Common myeloid progenitor, CD34-positive (primary cell): Measurements from ENCODE around the gene ELP6.
A peak's percentile ranks its signal among the peaks of the same experiment; 100 is the strongest.
"Not testable (repeated sequence)": the region's sequence is repeated elsewhere in the genome, so short reads cannot be mapped to it uniquely, and the experiment has no call there.

Experiments used
- CTCF ChIA-PET: fragments of 350-600 bp; sonication (Branson Sonifier 250); formaldehyde crosslinking; loops from one replicate; lab custom pipeline; 2021; ENCODE audit warnings: antibody characterized with exemption; lab: Charles Lee
- POLR2A ChIA-PET: fragments of 350-600 bp; sonication (Branson Sonifier 250); formaldehyde crosslinking; loops from one replicate; lab custom pipeline; 2021; ENCODE audit warnings: antibody characterized with exemption; lab: Charles Lee
- DNase-seq, 3 donors: peaks; one replicate each; pipeline versions ENCODE4 v3.0.0 to v3.0.0-alpha.2; 2013
- H3K27ac ChIP-seq, 2 experiments: 1 replicate in 1 of 2; 2 replicates in 1 of 2; pipeline ENCODE4 v1.7.0; 2013; ENCODE audit warnings: inconsistent platforms in 2 of 2, low read length in 2 of 2, mild to moderate bottlenecking in 2 of 2, low read depth in 1 of 2, moderate library complexity in 1 of 2; ENCODE audit not compliant: severe bottlenecking in 2 of 2, insufficient read depth in 1 of 2, poor library complexity in 1 of 2
- H3K27me3 ChIP-seq, 5 experiments: replicated peaks in 2 of 5; 1 replicate in 3 of 5; 2 replicates in 2 of 5; pipeline versions ENCODE4 v1.6.1 to v1.7.0; 2013; ENCODE audit warnings: low read length in 4 of 5, mild to moderate bottlenecking in 2 of 5, moderate library complexity in 2 of 5, inconsistent platforms in 1 of 5; ENCODE audit not compliant: insufficient read depth in 5 of 5, control insufficient read depth in 4 of 5
- H3K36me3 ChIP-seq, 4 experiments: 1 replicate in 2 of 4; 2 replicates in 2 of 4; pipeline versions ENCODE4 v1.6.1 to v1.7.0; 2013; ENCODE audit warnings: low read length in 3 of 4, control low read depth in 1 of 4, mild to moderate bottlenecking in 1 of 4; ENCODE audit not compliant: control insufficient read depth in 4 of 4, insufficient read depth in 4 of 4
- H3K4me1 ChIP-seq, 4 experiments: 1 replicate in 3 of 4; 2 replicates in 1 of 4; pipeline versions ENCODE4 v1.6.1 to v1.7.1; 2013; ENCODE audit warnings: low read length in 3 of 4, mild to moderate bottlenecking in 3 of 4, control low read depth in 1 of 4, inconsistent platforms in 1 of 4, moderate library complexity in 1 of 4; ENCODE audit not compliant: control insufficient read depth in 4 of 4, insufficient read depth in 4 of 4; ENCODE audit errors: control extremely low read depth in 1 of 4
- H3K4me3 ChIP-seq, 7 experiments: 1 replicate in 4 of 7; 2 replicates in 3 of 7; pipeline versions ENCODE4 v1.5.1 to v1.7.0; 2013; ENCODE audit warnings: mild to moderate bottlenecking in 7 of 7, low read length in 6 of 7, moderate library complexity in 6 of 7, inconsistent platforms in 2 of 7, low read depth in 2 of 7, control low read depth in 1 of 7; ENCODE audit not compliant: insufficient read depth in 4 of 7, control insufficient read depth in 1 of 7; ENCODE audit errors: extremely low read depth in 1 of 7
- H3K9me3 ChIP-seq, 5 experiments: 1 replicate in 4 of 5; 2 replicates in 1 of 5; pipeline versions ENCODE4 v1.6.1 to v1.7.1; 2013; ENCODE audit warnings: low read length in 4 of 5, mild to moderate bottlenecking in 2 of 5, inconsistent platforms in 1 of 5, low read depth in 1 of 5, moderate library complexity in 1 of 5; ENCODE audit not compliant: control insufficient read depth in 4 of 5, insufficient read depth in 2 of 5; ENCODE audit errors: control extremely low read depth in 1 of 5
- WGBS: methylation state at CpG from one replicate; pipeline ENCODE4 v1.1.5; 2013; ENCODE audit not compliant: insufficient coverage; 5-methylcytosine and 5-hydroxymethylcytosine counted together

ELP6 gene

GRCh38 chr3:47480267-47480666 lies 33.2 kb downstream of the ELP6 start:
- DNase-seq, H3K27me3 ChIP-seq, H3K9me3 ChIP-seq, POLR2A ChIA-PET, H3K36me3 ChIP-seq, H3K4me3 ChIP-seq, H3K27ac ChIP-seq: not testable (repeated sequence)
- peaks cover 0 to 12% (median 9%) of the 10 kb centered on the region in 4 experiments for H3K4me1 ChIP-seq
- WGBS, result 100% methylated on average over 6 of the region's 6 CpGs
- CTCF ChIA-PET, result interaction anchor here (1.0 to 7.5 kb wide), 5 partner anchors 8 to 59 kb away, joined by 3 to 63 read pairs (median 3); no protein-coding TSS in a partner anchor

- Histone ChIP-seq H3K27me3 (no peaks in the 10 kb centered on the region), H3K36me3 (no peaks in the 10 kb centered on the region), H3K4me3 (no peak overlapping the region), H3K27ac (no peak overlapping the region), H3K4me1 (peaks cover 0 to 13% (median 11%) of the 10 kb centered on the region in 4 experiments), H3K9me3 (no peaks in the 10 kb centered on the region)
- DNase-seq, result no peak
- POLR2A ChIA-PET, result no interaction called here
- 100% methylated on average over 1 of the region's 2 CpGs for WGBS
- CTCF ChIA-PET, result interaction anchor here (1.0 to 7.5 kb wide), 4 partner anchors 9 to 58 kb away, joined by 3 to 63 read pairs (median 3); no protein-coding TSS in a partner anchor
These were observed 33.7 kb downstream of the ELP6 start for GRCh38 chr3:47479826-47480160.

DNA sequence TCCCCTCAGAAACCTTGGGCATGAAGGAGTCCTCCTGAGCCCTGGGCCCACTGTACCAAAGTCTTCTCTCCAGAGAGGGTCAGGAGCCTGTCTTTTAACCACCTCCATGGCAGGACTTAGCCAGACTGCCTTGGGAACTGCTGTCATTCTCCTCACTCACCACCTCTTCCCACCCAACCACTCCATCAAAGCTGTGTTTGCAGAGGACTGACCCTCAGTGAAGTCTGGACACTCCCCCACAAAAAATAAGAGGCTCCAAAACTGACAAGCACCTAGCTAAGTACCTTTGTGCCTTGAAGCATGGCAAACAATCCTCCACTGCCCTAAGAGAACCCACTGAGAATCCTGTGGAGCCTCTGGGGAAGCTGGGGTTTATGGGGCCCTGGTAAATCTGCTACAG lies 35.5 kb downstream of the ELP6 start:
- CTCF ChIA-PET, result interaction anchor here (0.7 to 7.5 kb wide), 3 partner anchors 38 to 57 kb away, joined by 3 to 63 read pairs (median 4); no protein-coding TSS in a partner anchor
- Histone ChIP-seq H3K4me1 (peaks cover 0 to 19% (median 18%) of the 10 kb centered on the region in 4 experiments), H3K27me3 (no peaks in the 10 kb centered on the region), H3K4me3 (no peak overlapping the region), H3K27ac (no peak overlapping the region), H3K9me3 (no peaks in the 10 kb centered on the region), H3K36me3 (no peaks in the 10 kb centered on the region)
- no peak for DNase-seq
- POLR2A ChIA-PET, result no interaction called here

- POLR2A ChIA-PET, result no interaction called here
- H3K27me3 ChIP-seq, result no peaks in the 10 kb centered on the region
- H3K9me3 ChIP-seq, result no peaks in the 10 kb centered on the region
- peak overlapping the region in 5 of 7 experiments; percentile 84 to 96 (median 89) for H3K4me3 ChIP-seq
- peaks cover 0 to 19% (median 19%) of the 10 kb centered on the region in 4 experiments for H3K4me1 ChIP-seq
- CTCF ChIA-PET, result interaction anchor here (0.7 to 7.5 kb wide), 7 partner anchors 12 to 61 kb away, joined by 3 to 63 read pairs (median 4); no protein-coding TSS in a partner anchor
- peak overlapping the region in 1 of 2 experiments; percentile 84 for H3K27ac ChIP-seq
- peaks cover 0 to 2% (median 0%) of the 10 kb centered on the region in 4 experiments for H3K36me3 ChIP-seq
- WGBS, result 95% methylated on average over 9 of the region's 11 CpGs
- DNase-seq, result no peak
These were observed 36.8 kb downstream of the ELP6 start for GRCh38 chr3:47476644-47477199.

DNA sequence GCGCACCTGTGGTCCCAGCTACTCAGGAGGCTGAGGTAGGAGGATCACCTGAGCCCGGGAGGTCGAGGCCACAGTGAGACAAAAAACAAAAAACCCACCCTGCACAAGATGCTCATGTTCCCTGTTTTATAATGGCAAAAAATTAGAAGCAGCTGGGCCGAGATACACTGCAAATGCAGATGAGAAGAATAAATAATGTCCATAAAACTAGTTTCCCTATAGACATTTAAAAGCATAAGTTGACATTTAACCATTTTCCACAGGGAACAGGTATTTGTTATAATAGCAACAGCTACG lies 37.2 kb downstream of the ELP6 start:
- DNase-seq, result no peak
- H3K4me3 ChIP-seq, result peak overlapping the region in 6 of 7 experiments; percentile 80 to 96 (median 88)
- H3K27me3 ChIP-seq, result no peaks in the 10 kb centered on the region
- no peaks in the 10 kb centered on the region for H3K9me3 ChIP-seq
- ChIA-PET POLR2A (no interaction called here), CTCF (interaction anchor here (0.7 to 7.5 kb wide), 6 partner anchors 12 to 61 kb away, joined by 3 to 63 read pairs (median 4); no protein-coding TSS in a partner anchor)
- peak overlapping the region; percentile 46 to 84 for H3K27ac ChIP-seq
- H3K4me1 ChIP-seq, result peaks cover 0 to 19% (median 19%) of the 10 kb centered on the region in 4 experiments
- WGBS, result 70% methylated on average over 2 of the region's 5 CpGs
- peaks cover 0 to 2% (median 0%) of the 10 kb centered on the region in 4 experiments for H3K36me3 ChIP-seq

DNA sequence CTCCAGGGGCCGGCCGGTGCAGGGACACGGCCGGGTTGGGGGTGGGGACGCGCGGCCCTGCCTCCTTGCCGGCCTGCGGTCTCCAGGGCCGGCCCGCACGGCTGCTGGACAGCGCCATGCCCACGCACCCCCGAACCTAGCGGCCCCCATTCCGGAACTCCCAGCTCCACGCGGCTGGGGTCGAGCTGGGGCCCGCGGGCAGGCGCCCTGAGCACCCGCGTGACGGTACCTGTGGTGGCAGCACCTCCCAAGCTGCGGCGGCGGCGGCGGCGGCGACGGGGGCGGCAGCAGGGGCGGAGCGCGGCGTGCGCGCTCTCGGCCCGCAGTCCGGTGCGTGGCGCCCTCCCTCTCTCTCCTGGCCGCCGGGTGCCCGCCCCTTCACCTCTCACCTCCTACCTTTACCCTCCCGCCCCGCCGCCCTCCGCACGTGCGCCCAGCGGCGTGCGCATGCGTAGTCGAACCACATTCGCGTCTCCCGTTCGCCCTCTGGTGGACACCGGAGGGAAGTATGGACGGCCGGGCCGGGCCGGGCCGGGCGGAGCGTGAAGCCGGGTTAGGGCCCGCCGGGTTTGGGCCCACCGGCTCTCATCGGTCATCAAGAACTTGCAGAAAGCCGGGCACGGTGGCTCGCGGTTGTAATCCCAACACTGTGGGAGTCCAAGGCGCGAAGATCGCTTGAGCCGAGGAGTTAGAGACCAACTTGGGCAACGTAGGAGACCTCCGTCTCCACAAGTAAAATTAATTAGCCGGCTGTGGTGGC lies 37.8 kb downstream of the ELP6 start, which contains the start of gene SCAP:
TSS of gene SCAP (minus strand) at position 372 of the 760 bp plus-strand sequence. CDS start 32,948 bp downstream, outside the sequence.
- DNase-seq, result peak; percentile 83 to 90 (median 90)
- CTCF ChIA-PET, result interaction anchor here (0.7 to 7.5 kb wide), 11 partner anchors 13 to 67 kb away, joined by 3 to 63 read pairs (median 4); no protein-coding TSS in a partner anchor
- H3K36me3 ChIP-seq, result peaks cover 0 to 2% (median 0%) of the 10 kb centered on the region in 4 experiments
- no peaks in the 10 kb centered on the region for H3K27me3 ChIP-seq
- 1% methylated on average over 81 of the region's 88 CpGs for WGBS
- H3K4me3 ChIP-seq, result peak within 1 kb of the TSS; percentile 80 to 96 (median 88)
- peak within 1 kb of the TSS; percentile 46 to 85 for H3K27ac ChIP-seq
- POLR2A ChIA-PET, result no interaction called here
- H3K9me3 ChIP-seq, result no peaks in the 10 kb centered on the region
- H3K4me1 ChIP-seq, result peaks cover 0 to 19% (median 19%) of the 10 kb centered on the region in 4 experiments
